ENCODE measurements around the gene PLPP1.

PLPP1 gene

DNA sequence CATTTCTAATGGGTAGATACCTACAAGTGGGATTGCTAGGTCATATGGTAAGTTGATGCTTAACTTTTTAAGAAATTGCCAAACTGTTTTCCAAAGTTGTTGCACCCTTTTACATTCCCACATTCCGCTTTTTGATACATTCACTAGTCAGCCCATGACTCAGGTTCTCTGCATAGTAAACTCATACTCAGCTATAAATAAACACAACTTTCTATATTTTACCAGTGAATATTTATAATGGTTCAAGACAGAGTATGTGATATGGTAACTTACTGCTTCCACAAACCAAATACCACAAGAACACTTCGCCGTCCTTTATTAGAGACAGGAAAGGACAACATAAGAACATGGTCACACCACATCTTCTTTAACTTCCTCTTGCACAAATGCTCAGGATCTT is 54.0 kb downstream of the PLPP1 start:
- peak; percentile 29 for DNase-seq (ENCODE audit: low read depth, low spot score)
- TF ChIP-seq, protein P1, sequence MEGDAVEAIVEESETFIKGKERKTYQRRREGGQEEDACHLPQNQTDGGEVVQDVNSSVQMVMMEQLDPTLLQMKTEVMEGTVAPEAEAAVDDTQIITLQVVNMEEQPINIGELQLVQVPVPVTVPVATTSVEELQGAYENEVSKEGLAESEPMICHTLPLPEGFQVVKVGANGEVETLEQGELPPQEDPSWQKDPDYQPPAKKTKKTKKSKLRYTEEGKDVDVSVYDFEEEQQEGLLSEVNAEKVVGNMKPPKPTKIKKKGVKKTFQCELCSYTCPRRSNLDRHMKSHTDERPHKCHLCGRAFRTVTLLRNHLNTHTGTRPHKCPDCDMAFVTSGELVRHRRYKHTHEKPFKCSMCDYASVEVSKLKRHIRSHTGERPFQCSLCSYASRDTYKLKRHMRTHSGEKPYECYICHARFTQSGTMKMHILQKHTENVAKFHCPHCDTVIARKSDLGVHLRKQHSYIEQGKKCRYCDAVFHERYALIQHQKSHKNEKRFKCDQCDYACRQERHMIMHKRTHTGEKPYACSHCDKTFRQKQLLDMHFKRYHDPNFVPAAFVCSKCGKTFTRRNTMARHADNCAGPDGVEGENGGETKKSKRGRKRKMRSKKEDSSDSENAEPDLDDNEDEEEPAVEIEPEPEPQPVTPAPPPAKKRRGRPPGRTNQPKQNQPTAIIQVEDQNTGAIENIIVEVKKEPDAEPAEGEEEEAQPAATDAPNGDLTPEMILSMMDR (IDR thresholded peaks at IDR 0.05; ENCODE audit: low read depth, low read length) = no peak
- in situ Hi-C loops (cut with HindIII; ENCODE audit: low sequenced_read_pairs) = no loop called here
- H3K4me3 ChIP-seq (ENCODE audit: low read depth, low read length) = no peak overlapping the region

DNA sequence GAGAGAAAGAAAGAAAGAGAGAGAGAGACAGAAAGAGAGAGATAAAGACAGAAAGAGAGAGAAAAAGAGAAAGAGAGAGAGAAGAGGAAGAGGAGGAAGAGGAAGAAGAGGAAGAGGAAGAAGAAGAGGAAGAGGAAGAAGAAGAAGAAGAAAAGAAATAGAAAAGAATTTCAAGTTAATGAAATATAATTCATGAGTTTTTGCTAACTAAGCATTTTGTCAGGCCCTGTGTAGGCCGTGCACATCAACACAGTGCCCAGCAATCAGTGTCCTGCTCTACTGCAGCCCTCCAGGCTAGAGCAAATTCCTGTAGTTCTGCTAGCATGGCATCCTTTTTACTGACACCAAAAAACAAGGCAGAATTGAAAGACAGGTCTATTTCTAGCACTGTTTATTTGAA is 62.1 kb downstream of the PLPP1 start:
- in situ Hi-C loops (cut with HindIII; ENCODE audit: low sequenced_read_pairs) = no loop called here
- no peak for DNase-seq (ENCODE audit: low read depth, low spot score)
- no peak overlapping the region for H3K4me3 ChIP-seq (ENCODE audit: low read depth, low read length)
- TF ChIP-seq, protein P1 (IDR thresholded peaks at IDR 0.05; ENCODE audit: low read depth, low read length) = no peak

DNA sequence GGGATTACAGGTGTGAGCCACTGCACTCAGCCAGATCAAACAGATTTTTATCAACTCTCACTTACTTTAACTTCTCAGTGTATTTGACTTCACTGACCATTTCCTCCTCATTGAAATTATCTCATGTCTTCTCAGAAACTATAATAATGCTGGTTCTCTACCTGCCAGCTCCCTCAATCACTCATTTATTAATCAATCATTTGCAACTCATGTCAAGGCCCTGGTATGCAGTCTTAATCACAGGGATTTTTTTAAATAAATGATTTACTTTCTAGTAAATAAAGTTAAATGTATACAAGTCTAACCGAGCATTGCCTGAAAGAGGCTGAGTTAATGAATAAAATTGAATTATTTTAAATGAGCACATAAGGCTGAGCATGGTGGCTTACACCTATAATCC is 63.3 kb downstream of the PLPP1 start:
- DNase-seq (ENCODE audit: low read depth, low spot score) = no peak
- in situ Hi-C loops (cut with HindIII; ENCODE audit: low sequenced_read_pairs) = no loop called here
- TF ChIP-seq, protein P1 (IDR thresholded peaks at IDR 0.05; ENCODE audit: low read depth, low read length) = no peak
- H3K4me3 ChIP-seq (ENCODE audit: low read depth, low read length) = no peak overlapping the region

DNA sequence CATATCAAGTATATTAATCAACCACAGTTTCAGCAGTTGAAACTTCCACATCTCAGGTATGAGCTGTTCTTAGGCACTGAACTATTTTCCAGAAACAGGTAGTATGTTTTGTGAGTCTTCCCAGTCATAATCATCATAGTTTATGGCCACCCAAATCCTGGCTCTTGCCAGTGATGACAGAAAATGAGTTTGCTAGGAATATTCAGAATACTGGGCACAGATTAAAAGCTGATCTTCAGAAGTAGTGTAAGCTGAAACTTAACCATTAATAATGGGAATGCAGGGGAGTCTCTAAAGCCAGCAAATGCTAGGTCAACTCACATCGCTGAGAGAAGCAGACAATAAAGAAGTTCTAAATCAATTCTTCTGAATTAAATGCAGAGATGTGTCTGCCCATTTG is 64.5 kb downstream of the PLPP1 start:
- no peak for DNase-seq (ENCODE audit: low read depth, low spot score)
- TF ChIP-seq, protein P1 (IDR thresholded peaks at IDR 0.05; ENCODE audit: low read depth, low read length) = no peak
- in situ Hi-C loops (cut with HindIII; ENCODE audit: low sequenced_read_pairs) = no loop called here
- no peak overlapping the region for H3K4me3 ChIP-seq (ENCODE audit: low read depth, low read length)

DNA sequence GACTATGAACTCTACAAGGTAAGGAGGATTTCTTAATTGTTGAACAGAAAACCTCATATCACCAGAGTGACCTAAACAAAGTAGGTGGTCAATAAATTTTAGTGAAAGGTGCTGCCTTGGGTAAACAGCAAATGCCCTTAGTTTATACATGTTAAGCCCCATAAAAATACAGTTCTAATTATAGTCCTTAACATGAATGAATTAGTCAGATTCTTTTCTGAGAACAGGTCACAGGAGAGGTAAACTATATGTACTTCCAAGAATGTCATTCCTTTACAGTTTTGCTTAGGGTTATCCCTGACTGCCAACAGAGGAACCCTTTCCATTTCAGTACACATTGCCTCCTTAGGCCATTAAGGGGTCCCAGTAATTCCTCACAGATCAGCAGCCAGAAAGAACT is 64.9 kb downstream of the PLPP1 start:
- TF ChIP-seq, protein P1 (IDR thresholded peaks at IDR 0.05; ENCODE audit: low read depth, low read length) = no peak
- in situ Hi-C loops (cut with HindIII; ENCODE audit: low sequenced_read_pairs) = no loop called here
- no peak for DNase-seq (ENCODE audit: low read depth, low spot score)
- no peak overlapping the region for H3K4me3 ChIP-seq (ENCODE audit: low read depth, low read length)

DNA sequence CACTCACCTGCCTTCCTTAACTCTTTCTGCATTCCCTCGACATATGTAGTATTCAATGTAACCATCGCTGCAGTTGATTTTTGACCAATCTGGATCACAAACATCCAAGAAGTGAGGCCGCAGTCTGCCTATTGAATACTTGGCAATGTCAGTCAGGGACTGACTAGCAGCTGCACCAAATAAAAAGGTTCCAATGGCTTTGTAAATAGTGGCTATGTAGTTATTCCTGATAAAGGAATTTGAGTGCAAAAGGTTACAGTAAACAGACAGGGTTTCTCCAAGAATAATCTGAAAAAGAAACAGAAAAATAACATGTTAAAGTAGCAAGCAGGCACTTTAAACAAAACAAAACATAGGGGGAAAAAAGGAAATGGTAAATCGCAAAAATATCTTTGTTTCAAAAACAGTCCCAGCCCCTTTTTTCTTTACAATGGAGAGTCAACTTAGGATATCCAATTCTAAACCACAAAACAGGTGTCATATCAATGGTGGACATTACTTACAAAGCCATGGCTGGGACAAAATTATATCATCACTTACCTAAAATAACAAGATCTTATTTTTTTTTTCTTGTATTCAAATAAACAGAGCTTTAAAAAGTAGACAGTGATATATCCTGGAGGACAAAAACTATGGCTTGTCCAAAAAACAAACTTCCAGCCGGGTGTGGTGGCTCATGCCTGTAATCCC is 66.8 kb downstream of the PLPP1 start:
- in situ Hi-C loops (cut with HindIII; ENCODE audit: low sequenced_read_pairs) = no loop called here
- TF ChIP-seq, protein P1 (IDR thresholded peaks at IDR 0.05; ENCODE audit: low read depth, low read length) = no peak
- no peak overlapping the region for H3K4me3 ChIP-seq (ENCODE audit: low read depth, low read length)
- no peak for DNase-seq (ENCODE audit: low read depth, low spot score)
